Liver (tissue), 9 donors: ENCODE results near the gene HDAC5. TPM values are rescaled to one million over a fixed set of nuclear protein-coding genes. Genes with fewer than 3 reads are reported as not detected.

Experiments
- DNase-seq: peaks from one replicate; pipeline ENCODE4 v3.0.0-alpha.2; 2017; ENCODE audit warnings: low spot score
- H3K27ac ChIP-seq, 2 donors: one replicate each; pipeline ENCODE4 v1.7.0; 2013; ENCODE audit warnings: inconsistent platforms in 2 of 2, low read length in 2 of 2, control low read depth in 1 of 2, low read depth in 1 of 2, mild to moderate bottlenecking in 1 of 2
- H3K27me3 ChIP-seq, 4 donors: one replicate each; pipeline versions ENCODE4 v1.6.1 to v1.7.0; 2013; ENCODE audit warnings: low read length in 3 of 4, inconsistent platforms in 1 of 4, mild to moderate bottlenecking in 1 of 4, moderate library complexity in 1 of 4; ENCODE audit not compliant: control insufficient read depth in 4 of 4, insufficient read depth in 4 of 4
- H3K36me3 ChIP-seq, 4 donors: one replicate each; pipeline versions ENCODE4 v1.6.1 to v1.7.0; 2013; ENCODE audit warnings: low read length in 3 of 4, mild to moderate bottlenecking in 3 of 4, low read depth in 1 of 4, moderate library complexity in 1 of 4; ENCODE audit not compliant: control insufficient read depth in 4 of 4, insufficient read depth in 3 of 4
- H3K4me1 ChIP-seq, 4 donors: one replicate each; pipeline versions ENCODE4 v1.6.1 to v1.7.0; 2013; ENCODE audit warnings: low read length in 3 of 4, mild to moderate bottlenecking in 3 of 4, moderate library complexity in 1 of 4; ENCODE audit not compliant: control insufficient read depth in 4 of 4, insufficient read depth in 4 of 4
- H3K4me3 ChIP-seq, 3 donors: one replicate each; pipeline versions ENCODE4 v1.6.1 to v1.7.0; 2013; ENCODE audit warnings: low read length in 3 of 3, control low read depth in 1 of 3, low read depth in 1 of 3, mild to moderate bottlenecking in 1 of 3
- H3K9ac ChIP-seq, 2 donors: one replicate each; pipeline ENCODE4 v1.7.0; 2013; ENCODE audit warnings: low read length in 2 of 2, mild to moderate bottlenecking in 2 of 2, moderate library complexity in 2 of 2, control low read depth in 1 of 2, low read depth in 1 of 2
- H3K9me3 ChIP-seq, 4 donors: one replicate each; pipeline versions ENCODE4 v1.6.1 to v1.7.0; 2013; ENCODE audit warnings: low read length in 3 of 4; ENCODE audit not compliant: control insufficient read depth in 4 of 4
- FOXA1 ChIP-seq: IDR thresholded peaks from 2 replicates; pipeline ENCODE4 v1.6.1; 2016; ENCODE audit warnings: antibody characterized with exemption
- FOXA2 ChIP-seq: IDR thresholded peaks from 2 replicates; pipeline ENCODE4 v1.6.1; 2016; ENCODE audit warnings: antibody characterized with exemption
- HNF4A ChIP-seq, 2 donors: conservative IDR thresholded peaks; 2 replicates each; pipeline ENCODE4 v1.6.1; 2016; ENCODE audit warnings: antibody characterized with exemption in 2 of 2, mild to moderate bottlenecking in 2 of 2
- HNF4G ChIP-seq: IDR thresholded peaks from 2 replicates; pipeline ENCODE4 v1.6.1; 2016; ENCODE audit warnings: antibody characterized with exemption
- NR2F2 ChIP-seq: IDR thresholded peaks from 2 replicates; pipeline ENCODE4 v1.6.1; 2016; ENCODE audit warnings: antibody characterized with exemption
- RAD21 ChIP-seq, 2 donors: IDR thresholded peaks; 2 replicates each; pipeline ENCODE4 v1.6.1; 2016; ENCODE audit warnings: antibody characterized with exemption in 2 of 2, mild to moderate bottlenecking in 2 of 2
- RXRA ChIP-seq, 2 donors: IDR thresholded peaks; 2 replicates each; pipeline ENCODE4 v1.6.1; 2017 to 2018; ENCODE audit warnings: antibody characterized with exemption in 2 of 2, mild to moderate bottlenecking in 1 of 2
- TAF1 ChIP-seq: conservative IDR thresholded peaks from 2 replicates; pipeline ENCODE4 v1.6.1; 2016; ENCODE audit warnings: antibody characterized with exemption, mild to moderate bottlenecking
- YY1 ChIP-seq: IDR thresholded peaks from 2 replicates; pipeline ENCODE4 v1.6.1; 2016; ENCODE audit warnings: antibody characterized with exemption, mild to moderate bottlenecking
- WGBS: extraction: QIAGEN DNeasy Blood & Tissue Kit; methylation state at CpG from one replicate; pipeline ENCODE4 v1.1.7; 2013; 5-methylcytosine and 5-hydroxymethylcytosine counted together
- polyA plus RNA-seq, 2 donors: library from polyadenylated mRNA; stranded (reverse) in 1 of 2; unstranded in 1 of 2; fragments of 200-250 nt in 1 of 2; fragments of >200 nt in 1 of 2; fragmentation: Nextera tagmentation in 1 of 2; extraction: Ambion mirVana in 1 of 2; gene quantifications; one replicate each; pipeline versions ENCODE4 v1.2.1 to v1.2.3, GENCODE V29; 2013 to 2015
- total RNA-seq, 2 donors: library from RNA; depleted of rRNA; stranded (reverse); fragments of >200 nt; gene quantifications; one replicate each; pipeline ENCODE4 v1.2.3, GENCODE V29; 2014
- TF ChIP-seq, protein P1 (sequence below): IDR thresholded peaks from 2 replicates; pipeline ENCODE4 v1.6.1; 2016; ENCODE audit warnings: antibody characterized with exemption
- TF ChIP-seq, protein P2 (sequence below): IDR thresholded peaks from 2 replicates; pipeline ENCODE4 v1.6.1; 2016; ENCODE audit warnings: antibody characterized with exemption
- TF ChIP-seq, protein P3 (sequence below): IDR thresholded peaks from 2 replicates; pipeline ENCODE4 v1.6.1; 2016; ENCODE audit warnings: antibody characterized with exemption
- TF ChIP-seq, protein P4 (sequence below): IDR thresholded peaks from 2 replicates; pipeline ENCODE4 v1.6.1; 2016; ENCODE audit warnings: antibody characterized with exemption, mild to moderate bottlenecking
- donor health status: healthy.
- donor health status: healthy.
- donor health status: healthy.
- donor health status: healthy.
- donor health status: healthy.

Gene HDAC5
- total and polyA plus RNA-seq, 4 donors: 5.8 to 20.3 (median 14.4) TPM

DNA sequence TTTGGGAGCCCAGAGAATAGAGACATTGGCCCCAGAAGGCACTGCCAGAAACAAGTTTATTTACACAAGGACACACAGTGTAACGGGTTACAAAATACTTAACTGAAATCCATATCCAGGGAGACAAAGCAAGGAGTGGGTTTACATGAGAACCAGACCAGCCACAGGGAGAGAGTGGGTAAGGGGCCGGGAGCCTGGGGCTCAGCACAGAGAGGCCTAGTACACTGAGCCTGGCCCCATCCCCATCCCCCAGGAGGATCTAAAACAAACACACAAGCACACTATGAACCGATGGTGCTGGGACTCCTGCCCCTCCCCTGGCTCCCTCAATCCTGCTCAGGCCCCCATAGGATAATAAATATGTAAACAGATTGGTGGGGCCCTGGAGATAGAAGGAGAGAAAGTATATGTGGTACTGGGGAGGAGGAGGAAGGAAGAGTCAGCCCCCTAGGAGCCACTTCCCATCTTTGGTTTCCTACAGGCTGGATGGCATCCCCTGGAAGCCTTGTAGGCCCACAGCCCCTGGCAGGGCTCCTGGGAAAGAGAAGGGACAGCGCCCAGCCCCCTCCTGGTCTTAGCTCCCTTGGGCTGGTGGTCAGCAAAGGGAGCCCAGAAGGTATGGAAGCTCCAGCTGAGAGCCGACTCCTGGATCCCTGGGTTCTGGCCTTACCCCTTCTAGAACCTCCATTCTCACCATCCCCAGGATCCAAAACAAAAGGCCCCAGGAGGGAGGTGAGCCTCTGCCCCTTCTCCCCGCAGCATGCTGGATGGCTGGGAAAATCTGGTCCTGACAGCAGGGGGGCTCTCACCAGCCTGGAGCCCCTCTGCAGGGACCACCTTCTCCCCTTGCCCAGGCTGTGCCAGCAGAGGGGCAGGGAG, 46.5 kb downstream of the HDAC5 start:
- peak overlapping the region; percentile 44 to 54 for H3K27ac ChIP-seq
- no peaks in the 10 kb centered on the region for H3K27me3 ChIP-seq
- peaks cover 3 to 28% (median 22%) of the 10 kb centered on the region in 4 donors for H3K4me1 ChIP-seq
- TF ChIP-seq TAF1 (no peak), FOXA1 (peak; percentile 34), RXRA (IDR thresholded peaks at IDR 0.05) (peak in 1 of 2 donors; percentile 9), HNF4A (conservative IDR thresholded peaks at IDR 0.05) (peak; percentile 41), RAD21 (IDR thresholded peaks at IDR 0.05) (peak in 1 of 2 donors; percentile 43), FOXA2 (peak; percentile 72)
- H3K36me3 ChIP-seq: peaks cover 0 to 29% (median 10%) of the 10 kb centered on the region in 4 donors
- DNase-seq: no peak
- H3K9ac ChIP-seq: no peak overlapping the region
- H3K4me3 ChIP-seq: no peak overlapping the region
- WGBS: 60% methylated on average over 6 of the region's 6 CpGs
- H3K9me3 ChIP-seq: no peaks in the 10 kb centered on the region

DNA sequence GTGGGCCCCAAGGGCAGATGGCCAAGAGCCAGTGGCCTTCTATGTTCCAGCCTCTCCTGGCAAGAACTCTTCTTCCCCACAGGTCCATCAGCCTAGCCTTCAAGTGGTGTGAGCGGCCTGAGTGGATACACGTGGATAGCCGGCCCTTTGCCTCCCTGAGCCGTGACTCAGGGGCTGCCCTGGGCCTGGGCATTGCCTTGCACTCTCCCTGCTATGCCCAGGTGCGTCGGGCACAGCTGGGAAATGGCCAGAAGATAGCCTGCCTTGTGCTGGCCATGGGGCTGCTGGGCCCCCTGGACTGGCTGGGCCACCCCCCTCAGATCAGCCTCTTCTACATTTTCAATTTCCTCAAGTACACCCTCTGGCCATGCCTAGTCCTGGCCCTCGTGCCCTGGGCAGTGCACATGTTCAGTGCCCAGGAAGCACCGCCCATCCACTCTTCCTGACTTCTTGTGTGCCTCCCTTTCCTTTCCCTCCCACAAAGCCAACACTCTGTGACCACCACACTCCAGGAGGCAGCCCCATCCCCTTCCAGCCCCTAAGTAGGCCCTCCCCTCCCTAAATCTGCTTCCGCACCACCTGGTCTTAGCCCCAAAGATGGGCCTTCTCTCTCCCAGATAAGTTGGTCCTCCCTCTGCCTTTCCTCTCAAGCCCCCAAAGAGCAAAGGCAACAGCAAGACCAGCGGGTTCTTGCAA, 47.7 kb downstream of the HDAC5 start:
- no peak overlapping the region for H3K9ac ChIP-seq

More for the DNA sequence above, 47.7 kb downstream of the HDAC5 start:
- no peak for DNase-seq
- Histone ChIP-seq H3K4me3 (no peak overlapping the region), H3K27ac (peak overlapping the region; percentile 2 to 44), H3K9me3 (no peaks in the 10 kb centered on the region), H3K27me3 (no peaks in the 10 kb centered on the region), H3K4me1 (peaks cover 8 to 40% (median 32%) of the 10 kb centered on the region in 4 donors), H3K36me3 (peaks cover 0 to 24% (median 7%) of the 10 kb centered on the region in 4 donors)
- WGBS: 91% methylated on average over 10 of the region's 10 CpGs
- TF ChIP-seq HNF4G: no peak
- TF ChIP-seq RAD21 (IDR thresholded peaks at IDR 0.05): no peak
- TF ChIP-seq HNF4A (conservative IDR thresholded peaks at IDR 0.05): no peak
- no peak for TF ChIP-seq YY1
- TF ChIP-seq, protein P1, sequence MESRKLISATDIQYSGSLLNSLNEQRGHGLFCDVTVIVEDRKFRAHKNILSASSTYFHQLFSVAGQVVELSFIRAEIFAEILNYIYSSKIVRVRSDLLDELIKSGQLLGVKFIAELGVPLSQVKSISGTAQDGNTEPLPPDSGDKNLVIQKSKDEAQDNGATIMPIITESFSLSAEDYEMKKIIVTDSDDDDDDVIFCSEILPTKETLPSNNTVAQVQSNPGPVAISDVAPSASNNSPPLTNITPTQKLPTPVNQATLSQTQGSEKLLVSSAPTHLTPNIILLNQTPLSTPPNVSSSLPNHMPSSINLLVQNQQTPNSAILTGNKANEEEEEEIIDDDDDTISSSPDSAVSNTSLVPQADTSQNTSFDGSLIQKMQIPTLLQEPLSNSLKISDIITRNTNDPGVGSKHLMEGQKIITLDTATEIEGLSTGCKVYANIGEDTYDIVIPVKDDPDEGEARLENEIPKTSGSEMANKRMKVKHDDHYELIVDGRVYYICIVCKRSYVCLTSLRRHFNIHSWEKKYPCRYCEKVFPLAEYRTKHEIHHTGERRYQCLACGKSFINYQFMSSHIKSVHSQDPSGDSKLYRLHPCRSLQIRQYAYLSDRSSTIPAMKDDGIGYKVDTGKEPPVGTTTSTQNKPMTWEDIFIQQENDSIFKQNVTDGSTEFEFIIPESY: no peak
- TF ChIP-seq, protein P2, sequence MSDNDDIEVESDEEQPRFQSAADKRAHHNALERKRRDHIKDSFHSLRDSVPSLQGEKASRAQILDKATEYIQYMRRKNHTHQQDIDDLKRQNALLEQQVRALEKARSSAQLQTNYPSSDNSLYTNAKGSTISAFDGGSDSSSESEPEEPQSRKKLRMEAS: no peak
- TF ChIP-seq, protein P3, sequence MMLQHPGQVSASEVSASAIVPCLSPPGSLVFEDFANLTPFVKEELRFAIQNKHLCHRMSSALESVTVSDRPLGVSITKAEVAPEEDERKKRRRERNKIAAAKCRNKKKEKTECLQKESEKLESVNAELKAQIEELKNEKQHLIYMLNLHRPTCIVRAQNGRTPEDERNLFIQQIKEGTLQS: no peak
- TF ChIP-seq RXRA (IDR thresholded peaks at IDR 0.05): no peak
- no peak for TF ChIP-seq NR2F2
- TF ChIP-seq, protein P4, sequence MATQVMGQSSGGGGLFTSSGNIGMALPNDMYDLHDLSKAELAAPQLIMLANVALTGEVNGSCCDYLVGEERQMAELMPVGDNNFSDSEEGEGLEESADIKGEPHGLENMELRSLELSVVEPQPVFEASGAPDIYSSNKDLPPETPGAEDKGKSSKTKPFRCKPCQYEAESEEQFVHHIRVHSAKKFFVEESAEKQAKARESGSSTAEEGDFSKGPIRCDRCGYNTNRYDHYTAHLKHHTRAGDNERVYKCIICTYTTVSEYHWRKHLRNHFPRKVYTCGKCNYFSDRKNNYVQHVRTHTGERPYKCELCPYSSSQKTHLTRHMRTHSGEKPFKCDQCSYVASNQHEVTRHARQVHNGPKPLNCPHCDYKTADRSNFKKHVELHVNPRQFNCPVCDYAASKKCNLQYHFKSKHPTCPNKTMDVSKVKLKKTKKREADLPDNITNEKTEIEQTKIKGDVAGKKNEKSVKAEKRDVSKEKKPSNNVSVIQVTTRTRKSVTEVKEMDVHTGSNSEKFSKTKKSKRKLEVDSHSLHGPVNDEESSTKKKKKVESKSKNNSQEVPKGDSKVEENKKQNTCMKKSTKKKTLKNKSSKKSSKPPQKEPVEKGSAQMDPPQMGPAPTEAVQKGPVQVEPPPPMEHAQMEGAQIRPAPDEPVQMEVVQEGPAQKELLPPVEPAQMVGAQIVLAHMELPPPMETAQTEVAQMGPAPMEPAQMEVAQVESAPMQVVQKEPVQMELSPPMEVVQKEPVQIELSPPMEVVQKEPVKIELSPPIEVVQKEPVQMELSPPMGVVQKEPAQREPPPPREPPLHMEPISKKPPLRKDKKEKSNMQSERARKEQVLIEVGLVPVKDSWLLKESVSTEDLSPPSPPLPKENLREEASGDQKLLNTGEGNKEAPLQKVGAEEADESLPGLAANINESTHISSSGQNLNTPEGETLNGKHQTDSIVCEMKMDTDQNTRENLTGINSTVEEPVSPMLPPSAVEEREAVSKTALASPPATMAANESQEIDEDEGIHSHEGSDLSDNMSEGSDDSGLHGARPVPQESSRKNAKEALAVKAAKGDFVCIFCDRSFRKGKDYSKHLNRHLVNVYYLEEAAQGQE: no peak
